Fibroblast of lung (primary cell): Measurements from ENCODE around the gene MBNL1. TPM values are rescaled to one million over a fixed set of nuclear protein-coding genes. Genes with fewer than 3 reads are reported as not detected.
A peak's percentile ranks its signal among the peaks of the same experiment; 100 is the strongest.

ENCODE experiments used
- DNase-seq, 2 donors: peaks; one replicate each; pipeline versions ENCODE4 v3.0.0 to v3.0.0-alpha.2; 2010; ENCODE audit warnings: low read depth in 2 of 2
- H2AFZ ChIP-seq: 2 replicates; pipeline ENCODE4 v1.5.1; 2012; ENCODE audit warnings: low read length, control low read depth, inconsistent platforms
- H3K27ac ChIP-seq: 2 replicates; pipeline ENCODE4 v1.5.1; 2011; ENCODE audit warnings: low read length, control low read depth; ENCODE audit not compliant: insufficient read depth
- H3K27me3 ChIP-seq: 2 replicates; pipeline ENCODE4 v1.5.1; 2011; ENCODE audit warnings: mild to moderate bottlenecking, low read length; ENCODE audit not compliant: control insufficient read depth, insufficient read depth
- H3K36me3 ChIP-seq: 2 replicates; pipeline ENCODE4 v1.5.1; 2011; ENCODE audit warnings: low read length; ENCODE audit not compliant: control insufficient read depth, insufficient read depth
- H3K4me1 ChIP-seq: 2 replicates; pipeline ENCODE4 v1.5.1; 2011; ENCODE audit warnings: low read length; ENCODE audit not compliant: control insufficient read depth, insufficient read depth; ENCODE audit errors: extremely low read depth
- H3K4me2 ChIP-seq: 2 replicates; pipeline ENCODE4 v1.5.1; 2011; ENCODE audit warnings: low read length, control low read depth; ENCODE audit not compliant: insufficient read depth; ENCODE audit errors: extremely low read depth
- H3K4me3 ChIP-seq, 4 experiments: fragments of 200-600 bp in 1 of 4; sonication (generic) in 1 of 4; replicated peaks in 1 of 4; 2 replicates each; pipeline ENCODE4 v1.5.1; 2011 to 2016; ENCODE audit warnings: low read length in 4 of 4, low read depth in 3 of 4, mild to moderate bottlenecking in 3 of 4, control low read depth in 2 of 4, inconsistent platforms in 1 of 4, mixed read lengths in 1 of 4; ENCODE audit not compliant: insufficient read depth in 1 of 4; ENCODE audit errors: control extremely low read depth in 1 of 4
- H3K79me2 ChIP-seq: 2 replicates; pipeline ENCODE4 v1.5.1; 2012; ENCODE audit warnings: mild to moderate bottlenecking, low read length, inconsistent platforms; ENCODE audit not compliant: control insufficient read depth, insufficient read depth
- H3K9ac ChIP-seq: 2 replicates; pipeline ENCODE4 v1.5.1; 2011; ENCODE audit warnings: mild to moderate bottlenecking, low read length, control low read depth; ENCODE audit not compliant: insufficient read depth
- H3K9me3 ChIP-seq: 2 replicates; pipeline ENCODE4 v1.5.1; 2012; ENCODE audit warnings: low read depth, low read length; ENCODE audit not compliant: control insufficient read depth, insufficient read depth
- H4K20me1 ChIP-seq: 2 replicates; pipeline ENCODE4 v1.5.1; 2011; ENCODE audit warnings: low read length; ENCODE audit not compliant: control insufficient read depth, insufficient read depth; ENCODE audit errors: extremely low read depth
- CTCF ChIP-seq, 2 donors: IDR thresholded peaks in 1 of 2; conservative IDR thresholded peaks in 1 of 2; 1 replicate in 1 of 2; 2 replicates in 1 of 2; pipeline ENCODE4 v1.5.1; 2011 to 2012; ENCODE audit warnings: low read length in 2 of 2, control low read depth in 1 of 2, inconsistent platforms in 1 of 2, low read depth in 1 of 2, mild to moderate bottlenecking in 1 of 2
- EZH2 ChIP-seq: IDR thresholded peaks from 2 replicates; pipeline ENCODE4 v1.5.1; 2012; ENCODE audit warnings: low read length, control low read depth, mild to moderate bottlenecking; ENCODE audit errors: missing control alignments
- polyA plus RNA-seq, 2 donors: library from polyadenylated mRNA; depleted of rRNA in 1 of 2; stranded (reverse) in 1 of 2; unstranded in 1 of 2; fragments of >200 nt; gene quantifications; 2 replicates each; pipeline ENCODE4 v1.2.1, GENCODE V29; 2011 to 2012; ENCODE audit warnings: missing spikeins in 1 of 2
- total RNA-seq: library from RNA; depleted of rRNA; stranded (reverse); fragments of >200 nt; gene quantifications from 2 replicates; pipeline ENCODE4 v1.2.1, GENCODE V29; 2014

Gene MBNL1
- total and polyA plus RNA-seq, 2 donors (not counting 1 experiment from before 2014, with no cell fraction given), result 150 to 213 TPM

- no peak overlapping the region for H3K27ac ChIP-seq
- H3K79me2 ChIP-seq, result peaks cover 69% of the 10 kb centered on the region
- H3K4me3 ChIP-seq, result no peak overlapping the region
- no peaks in the 10 kb centered on the region for H3K4me1 ChIP-seq
- no peak for TF ChIP-seq EZH2
- no peak for TF ChIP-seq CTCF (conservative IDR thresholded peaks at IDR 0.05 in 1 of 2, IDR thresholded peaks at IDR 0.05 in 1 of 2; ENCODE audit: low read depth in 1 of 2, low read length in 2 of 2)
- H3K36me3 ChIP-seq, result peaks cover 4% of the 10 kb centered on the region
- no peak overlapping the region for H2AFZ ChIP-seq
- no peaks in the 10 kb centered on the region for H4K20me1 ChIP-seq
- H3K27me3 ChIP-seq, result no peaks in the 10 kb centered on the region
- no peaks in the 10 kb centered on the region for H3K9me3 ChIP-seq
- DNase-seq, result no peak
- H3K4me2 ChIP-seq, result no peak overlapping the region
- H3K9ac ChIP-seq, result no peak overlapping the region
Observed at GRCh38 chr3:152413240-152413639, 144.5 kb downstream of the MBNL1 start.

- Histone ChIP-seq H3K4me2 (no peak overlapping the region), H3K4me3 (no peak overlapping the region), H3K27me3 (no peaks in the 10 kb centered on the region), H3K79me2 (peaks cover 42% of the 10 kb centered on the region), H3K27ac (no peak overlapping the region), H3K9ac (no peak overlapping the region), H3K9me3 (no peaks in the 10 kb centered on the region), H4K20me1 (no peaks in the 10 kb centered on the region), H2AFZ (no peak overlapping the region), H3K36me3 (peaks cover 9% of the 10 kb centered on the region), H3K4me1 (no peaks in the 10 kb centered on the region)
- TF ChIP-seq EZH2, result no peak
- TF ChIP-seq CTCF (conservative IDR thresholded peaks at IDR 0.05 in 1 of 2, IDR thresholded peaks at IDR 0.05 in 1 of 2; ENCODE audit: low read depth in 1 of 2, low read length in 2 of 2), result no peak
- peak in 1 of 2 donors; percentile 66 for DNase-seq
Observed at GRCh38 chr3:152416808-152417580, 148.3 kb downstream of the MBNL1 start.

GRCh38 chr3:152419748-152420147, 151.0 kb downstream of the MBNL1 start:
- no peak for TF ChIP-seq EZH2
- TF ChIP-seq CTCF (conservative IDR thresholded peaks at IDR 0.05 in 1 of 2, IDR thresholded peaks at IDR 0.05 in 1 of 2; ENCODE audit: low read depth in 1 of 2, low read length in 2 of 2), result no peak
- H3K4me1 ChIP-seq, result no peaks in the 10 kb centered on the region
- H3K9me3 ChIP-seq, result no peaks in the 10 kb centered on the region
- H3K9ac ChIP-seq, result no peak overlapping the region
- no peak overlapping the region for H2AFZ ChIP-seq
- H3K36me3 ChIP-seq, result peaks cover 9% of the 10 kb centered on the region
- H3K27ac ChIP-seq, result no peak overlapping the region
- H3K4me2 ChIP-seq, result no peak overlapping the region
- H3K79me2 ChIP-seq, result peaks cover 23% of the 10 kb centered on the region
- H3K4me3 ChIP-seq, result no peak overlapping the region
- DNase-seq, result no peak
- H3K27me3 ChIP-seq, result no peaks in the 10 kb centered on the region
- H4K20me1 ChIP-seq, result no peaks in the 10 kb centered on the region
